ENCODE results near the gene CD163L1. TPM values are rescaled to one million over a fixed set of nuclear protein-coding genes. Genes with fewer than 3 reads are reported as not detected.

The CD163L1 gene
- total RNA-seq, 1 experiment from 2014 or later = 27.0 TPM

- no TSS peak for BruUV-seq (replicated peaks)
- POLR2A ChIA-PET = no interaction called here
- Histone ChIP-seq H3K9me2 (ENCODE audit: insufficient read depth) (no peaks in the 10 kb centered on the region), H2AFZ (ENCODE audit: low read depth, low read length, poor library complexity, severe bottlenecking) (no peak overlapping the region), H4K20me1 (ENCODE audit: insufficient read depth) (no peaks in the 10 kb centered on the region), H3K27me3 (ENCODE audit: insufficient read depth, low read length) (no peaks in the 10 kb centered on the region), H3K4me3 (replicated peaks in 1 of 2; ENCODE audit: low read depth in 1 of 2, low read length in 2 of 2) (no peak overlapping the region), H3K4me2 (ENCODE audit: low read length) (no peak overlapping the region), H3K9me3 (ENCODE audit: control insufficient read depth in 1 of 2, insufficient read depth in 1 of 2, low read depth in 1 of 2, low read length in 2 of 2) (no peaks in the 10 kb centered on the region), H3K9ac (ENCODE audit: low read length) (no peak overlapping the region), H3K36me3 (ENCODE audit: control insufficient read depth in 1 of 2, insufficient read depth in 2 of 2, low read length in 2 of 2) (no peaks in the 10 kb centered on the region), H3K27ac (ENCODE audit: low read depth, low read length) (no peak overlapping the region), H3K4me1 (ENCODE audit: control insufficient read depth in 1 of 2, insufficient read depth in 2 of 2, low read length in 2 of 2) (no peaks in the 10 kb centered on the region), H3K79me2 (ENCODE audit: insufficient read depth, low read length) (no peaks in the 10 kb centered on the region)
- intact Hi-C loops (cut with micrococcal nuclease) = no loop called here
- TF ChIP-seq YY1 (IDR thresholded peaks at IDR 0.05; ENCODE audit: extremely low read depth, insufficient replicate concordance, low read depth, low read length) = no peak
- TF ChIP-seq FOSL1 (IDR thresholded peaks at IDR 0.05; ENCODE audit: low read depth) = no peak
- TF ChIP-seq SIN3A (IDR thresholded peaks at IDR 0.05; ENCODE audit: low read depth) = no peak
- no peak for TF ChIP-seq CEBPB (IDR thresholded peaks at IDR 0.05; ENCODE audit: low read depth)
- no peak for TF ChIP-seq POLR2A (IDR thresholded peaks at IDR 0.05; ENCODE audit: borderline replicate concordance, extremely low read depth, insufficient read depth, insufficient read length)
- no peak for TF ChIP-seq CTCF (IDR thresholded peaks at IDR 0.05 in 2 of 3, conservative IDR thresholded peaks at IDR 0.05 in 1 of 3; ENCODE audit: borderline replicate concordance in 1 of 3, insufficient read depth in 1 of 3, low read depth in 2 of 3, low read length in 2 of 3)
- TF ChIP-seq EGR1 (IDR thresholded peaks at IDR 0.05; ENCODE audit: low read depth) = no peak
- ATAC-seq (no peak), DNase-seq (ENCODE audit: low read depth, low spot score) (no peak)
- CTCF ChIA-PET = interaction anchor here (2.1 kb wide), 1 partner anchor 8 kb away, joined by 6 read pairs; no protein-coding TSS in a partner anchor
- RAD21 ChIA-PET (ENCODE audit: low non-redundant PET in 1 of 2, low total read pairs in 2 of 2, uncharacterized antibody in 2 of 2, unreplicated experiment in 2 of 2) = no interaction called here
Observed at GRCh38 chr12:7327918-7328317, 116.0 kb downstream of the CD163L1 start.

- no peak for DNase-seq (ENCODE audit: low read depth, low spot score)
- H3K9ac ChIP-seq (ENCODE audit: low read length) = no peak overlapping the region
- no TSS peak for BruUV-seq (replicated peaks)
- ChIA-PET POLR2A (no interaction called here), CTCF (no interaction called here), RAD21 (ENCODE audit: low non-redundant PET in 1 of 2, low total read pairs in 2 of 2, uncharacterized antibody in 2 of 2, unreplicated experiment in 2 of 2) (no interaction called here)
- no peaks in the 10 kb centered on the region for H3K4me1 ChIP-seq (ENCODE audit: control insufficient read depth in 1 of 2, insufficient read depth in 2 of 2, low read length in 2 of 2)
- no peak overlapping the region for H3K4me2 ChIP-seq (ENCODE audit: low read length)
- intact Hi-C loops (cut with micrococcal nuclease) = loop anchor here (5.0 kb wide), 1 partner anchor 138 kb away; no protein-coding TSS in a partner anchor
- TF ChIP-seq SP1 (IDR thresholded peaks at IDR 0.05; ENCODE audit: low read depth) = no peak
- no peak for TF ChIP-seq POLR2AphosphoS5 (IDR thresholded peaks at IDR 0.05; ENCODE audit: low read depth, low read length)
- TF ChIP-seq POLR2A (IDR thresholded peaks at IDR 0.05; ENCODE audit: borderline replicate concordance, extremely low read depth, insufficient read depth, insufficient read length) = no peak
- no peak for TF ChIP-seq CTCF (IDR thresholded peaks at IDR 0.05 in 2 of 3, conservative IDR thresholded peaks at IDR 0.05 in 1 of 3; ENCODE audit: borderline replicate concordance in 1 of 3, insufficient read depth in 1 of 3, low read depth in 2 of 3, low read length in 2 of 3)
- no peak for TF ChIP-seq ZBTB33 (IDR thresholded peaks at IDR 0.05; ENCODE audit: extremely low read depth, insufficient replicate concordance, low read length)
- no peaks in the 10 kb centered on the region for H4K20me1 ChIP-seq (ENCODE audit: insufficient read depth)
- no peaks in the 10 kb centered on the region for H3K9me2 ChIP-seq (ENCODE audit: insufficient read depth)
- H3K9me3 ChIP-seq (ENCODE audit: control insufficient read depth in 1 of 2, insufficient read depth in 1 of 2, low read depth in 1 of 2, low read length in 2 of 2) = no peaks in the 10 kb centered on the region
- no peaks in the 10 kb centered on the region for H3K36me3 ChIP-seq (ENCODE audit: control insufficient read depth in 1 of 2, insufficient read depth in 2 of 2, low read length in 2 of 2)
- H3K27ac ChIP-seq (ENCODE audit: low read depth, low read length) = no peak overlapping the region
- ATAC-seq = no peak
- H3K27me3 ChIP-seq (ENCODE audit: insufficient read depth, low read length) = no peaks in the 10 kb centered on the region
- H2AFZ ChIP-seq (ENCODE audit: low read depth, low read length, poor library complexity, severe bottlenecking) = no peak overlapping the region
- H3K4me3 ChIP-seq (replicated peaks in 1 of 2; ENCODE audit: low read depth in 1 of 2, low read length in 2 of 2) = no peak overlapping the region
- H3K79me2 ChIP-seq (ENCODE audit: insufficient read depth, low read length) = no peaks in the 10 kb centered on the region
Observed at GRCh38 chr12:7324176-7324575, 119.8 kb downstream of the CD163L1 start.

Measured in HCT116 (cell line).